GM23338 (cell line): ENCODE data around the gene RAB27B.

Experiments
- CREB1 ChIP-seq: fragments of 250-450 bp; sonication (Bioruptor Pico); IDR thresholded peaks from 2 replicates; pipeline ENCODE4 v1.5.0; 2020; ENCODE audit warnings: low read depth, mild to moderate bottlenecking, moderate library complexity
- ETS1 ChIP-seq: IDR thresholded peaks from 2 replicates; pipeline ENCODE4 v1.6.1; 2016; ENCODE audit warnings: antibody characterized with exemption
- EZH2 ChIP-seq: fragments of 200-600 bp; sonication (generic); IDR thresholded peaks from one replicate; pipeline ENCODE4 v1.8.0; 2017; ENCODE audit warnings: antibody characterized with exemption, mild to moderate bottlenecking, low read depth; ENCODE audit not compliant: unreplicated experiment
- EZH2phosphoT487 ChIP-seq: fragments of 200-600 bp; sonication (generic); IDR thresholded peaks from one replicate; pipeline ENCODE4 v1.8.1; 2018; ENCODE audit warnings: antibody characterized with exemption; ENCODE audit not compliant: unreplicated experiment
- JUNB ChIP-seq: IDR thresholded peaks from one replicate; pipeline ENCODE4 v1.6.1; 2016; ENCODE audit warnings: antibody characterized with exemption; ENCODE audit not compliant: unreplicated experiment
- NANOG ChIP-seq: IDR thresholded peaks from 2 replicates; pipeline ENCODE4 v1.6.1; 2016; ENCODE audit warnings: antibody characterized with exemption, borderline replicate concordance
- POLR2AphosphoS5 ChIP-seq: IDR thresholded peaks from 2 replicates; pipeline ENCODE4 v1.6.1; 2016; ENCODE audit warnings: antibody characterized with exemption, low read depth
- REST ChIP-seq: IDR thresholded peaks from one replicate; pipeline ENCODE4 v1.6.1; 2018; ENCODE audit warnings: antibody characterized with exemption; ENCODE audit not compliant: unreplicated experiment
- STAT1 ChIP-seq: IDR thresholded peaks from one replicate; pipeline ENCODE4 v1.6.1; 2016; ENCODE audit warnings: antibody characterized with exemption; ENCODE audit not compliant: unreplicated experiment
- ZNF331 ChIP-seq: fragments of 250-450 bp; sonication (Bioruptor Pico); IDR thresholded peaks from 2 replicates; pipeline ENCODE4 v1.5.0; 2020; ENCODE audit warnings: low read depth, mild to moderate bottlenecking, moderate library complexity
- TF ChIP-seq, protein P1 (sequence below), 2 experiments: fragments of 200-600 bp in 1 of 2; sonication (generic) in 1 of 2; conservative IDR thresholded peaks; 2 replicates each; pipeline versions ENCODE4 v1.5.1 to v1.6.1; 2016 to 2017; ENCODE audit warnings: antibody characterized with exemption in 2 of 2, low read depth in 2 of 2, mild to moderate bottlenecking in 2 of 2, moderate library complexity in 1 of 2

- TF ChIP-seq POLR2AphosphoS5 (no peak), EZH2 (no peak), EZH2phosphoT487 (no peak), REST (no peak), ETS1 (no peak), NANOG (no peak), JUNB (no peak), CREB1 (CRISPR knock-in tag) (no peak), ZNF331 (CRISPR knock-in tag) (no peak), STAT1 (no peak)
- TF ChIP-seq, protein P1, sequence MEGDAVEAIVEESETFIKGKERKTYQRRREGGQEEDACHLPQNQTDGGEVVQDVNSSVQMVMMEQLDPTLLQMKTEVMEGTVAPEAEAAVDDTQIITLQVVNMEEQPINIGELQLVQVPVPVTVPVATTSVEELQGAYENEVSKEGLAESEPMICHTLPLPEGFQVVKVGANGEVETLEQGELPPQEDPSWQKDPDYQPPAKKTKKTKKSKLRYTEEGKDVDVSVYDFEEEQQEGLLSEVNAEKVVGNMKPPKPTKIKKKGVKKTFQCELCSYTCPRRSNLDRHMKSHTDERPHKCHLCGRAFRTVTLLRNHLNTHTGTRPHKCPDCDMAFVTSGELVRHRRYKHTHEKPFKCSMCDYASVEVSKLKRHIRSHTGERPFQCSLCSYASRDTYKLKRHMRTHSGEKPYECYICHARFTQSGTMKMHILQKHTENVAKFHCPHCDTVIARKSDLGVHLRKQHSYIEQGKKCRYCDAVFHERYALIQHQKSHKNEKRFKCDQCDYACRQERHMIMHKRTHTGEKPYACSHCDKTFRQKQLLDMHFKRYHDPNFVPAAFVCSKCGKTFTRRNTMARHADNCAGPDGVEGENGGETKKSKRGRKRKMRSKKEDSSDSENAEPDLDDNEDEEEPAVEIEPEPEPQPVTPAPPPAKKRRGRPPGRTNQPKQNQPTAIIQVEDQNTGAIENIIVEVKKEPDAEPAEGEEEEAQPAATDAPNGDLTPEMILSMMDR (conservative IDR thresholded peaks at IDR 0.05; ENCODE audit: low read depth in 2 of 2): no peak
Observed at GRCh38 chr18:54825601-54826344, 2.5 kb upstream of the RAB27B start.
